Breast epithelium (tissue), 4 donors: ENCODE data around the gene E2F4. TPM values are rescaled to one million over a fixed set of nuclear protein-coding genes. Genes with fewer than 3 reads are reported as not detected.

ENCODE experiments used
- DNase-seq, 2 donors: peaks; one replicate each; pipeline ENCODE4 v3.0.0-alpha.2; 2019; ENCODE audit warnings: low spot score in 2 of 2
- H3K27ac ChIP-seq, 2 donors: fragments of 200-600 bp; sonication (generic) in 1 of 2; one replicate each; pipeline ENCODE4 v1.5.1; 2016 to 2019; ENCODE audit warnings: mild to moderate bottlenecking in 1 of 2
- H3K27me3 ChIP-seq, 2 donors: fragments of 200-600 bp; sonication (generic) in 1 of 2; one replicate each; pipeline versions ENCODE4 v1.5.1 to v1.6.0; 2017 to 2019; ENCODE audit warnings: control low read depth in 1 of 2, mild to moderate bottlenecking in 1 of 2
- H3K36me3 ChIP-seq: fragments of 200-600 bp; one replicate; pipeline ENCODE4 v1.5.1; 2019
- H3K4me1 ChIP-seq, 2 donors: fragments of 200-600 bp; sonication (generic); one replicate each; pipeline ENCODE4 v1.5.1; 2016 to 2019; ENCODE audit warnings: control low read depth in 1 of 2
- H3K4me3 ChIP-seq, 3 donors: fragments of 200-600 bp; sonication (generic); 1 replicate in 2 of 3; 2 replicates in 1 of 3; pipeline ENCODE4 v1.5.1; 2016 to 2019; ENCODE audit warnings: mild to moderate bottlenecking in 3 of 3, moderate library complexity in 2 of 3
- H3K9me3 ChIP-seq, 2 donors: fragments of 200-600 bp; sonication (generic) in 1 of 2; one replicate each; pipeline ENCODE4 v1.5.1; 2016 to 2019; ENCODE audit warnings: control low read depth in 1 of 2
- POLR2A ChIP-seq: fragments of 450-650 bp; IDR thresholded peaks from one replicate; pipeline ENCODE4 v1.6.1; 2016; ENCODE audit warnings: antibody characterized with exemption, mild to moderate bottlenecking, moderate library complexity
- POLR2AphosphoS5 ChIP-seq, 3 donors: sonication (generic); formaldehyde crosslinking; IDR thresholded peaks; one replicate each; pipeline ENCODE4 v1.6.1; 2017; ENCODE audit warnings: antibody characterized with exemption in 3 of 3
- intact Hi-C: fragments of 100-400 bp; cut with DNase I; formaldehyde crosslinking; loops from one replicate; pipeline ENCODE4 v1.15.1; 2023; ENCODE audit warnings: low total_unique reads
- total RNA-seq, 3 donors: library from RNA; depleted of rRNA; stranded (reverse); fragments of >200 nt; gene quantifications; one replicate each; pipeline ENCODE4 v1.1.0, GENCODE V29; 2016
- TF ChIP-seq, protein P1 (sequence below), 3 donors: fragments of 450-650 bp; IDR thresholded peaks; one replicate each; pipeline ENCODE4 v1.5.1; 2016 to 2017; ENCODE audit warnings: antibody characterized with exemption in 3 of 3, mild to moderate bottlenecking in 3 of 3, moderate library complexity in 3 of 3

E2F4 gene
- total RNA-seq, 3 donors from 2014 or later, result 74.1 to 86.9 (median 76.1) TPM

DNA sequence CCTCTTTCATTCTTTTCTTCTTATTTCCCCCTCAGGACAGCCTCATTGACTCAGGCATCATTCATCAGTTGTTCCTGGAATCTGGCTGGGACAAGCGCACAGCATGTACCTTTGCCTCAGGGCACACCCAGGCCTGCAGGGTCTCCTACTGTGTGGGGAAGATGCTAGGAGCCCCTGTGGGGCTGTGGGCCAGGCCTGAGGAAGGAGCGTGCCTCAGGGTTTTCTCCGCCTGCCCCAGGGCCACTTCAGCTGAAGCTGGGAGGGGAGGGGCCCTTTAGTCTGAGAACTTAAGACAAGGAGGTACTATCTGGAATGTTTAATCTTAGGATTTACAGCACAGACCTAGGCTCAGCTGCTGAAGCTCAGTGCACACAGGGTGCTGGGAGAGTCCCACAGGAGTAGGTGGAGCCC, 14.9 kb downstream of the E2F4 start:
- H3K27ac ChIP-seq, result no peak overlapping the region
- H3K27me3 ChIP-seq, result no peaks in the 10 kb centered on the region
- intact Hi-C loops, result no loop called here
- no peaks in the 10 kb centered on the region for H3K9me3 ChIP-seq
- H3K4me1 ChIP-seq, result no peaks in the 10 kb centered on the region
- TF ChIP-seq POLR2AphosphoS5 (IDR thresholded peaks at IDR 0.05) (no peak), POLR2A (no peak)
- TF ChIP-seq, protein P1, sequence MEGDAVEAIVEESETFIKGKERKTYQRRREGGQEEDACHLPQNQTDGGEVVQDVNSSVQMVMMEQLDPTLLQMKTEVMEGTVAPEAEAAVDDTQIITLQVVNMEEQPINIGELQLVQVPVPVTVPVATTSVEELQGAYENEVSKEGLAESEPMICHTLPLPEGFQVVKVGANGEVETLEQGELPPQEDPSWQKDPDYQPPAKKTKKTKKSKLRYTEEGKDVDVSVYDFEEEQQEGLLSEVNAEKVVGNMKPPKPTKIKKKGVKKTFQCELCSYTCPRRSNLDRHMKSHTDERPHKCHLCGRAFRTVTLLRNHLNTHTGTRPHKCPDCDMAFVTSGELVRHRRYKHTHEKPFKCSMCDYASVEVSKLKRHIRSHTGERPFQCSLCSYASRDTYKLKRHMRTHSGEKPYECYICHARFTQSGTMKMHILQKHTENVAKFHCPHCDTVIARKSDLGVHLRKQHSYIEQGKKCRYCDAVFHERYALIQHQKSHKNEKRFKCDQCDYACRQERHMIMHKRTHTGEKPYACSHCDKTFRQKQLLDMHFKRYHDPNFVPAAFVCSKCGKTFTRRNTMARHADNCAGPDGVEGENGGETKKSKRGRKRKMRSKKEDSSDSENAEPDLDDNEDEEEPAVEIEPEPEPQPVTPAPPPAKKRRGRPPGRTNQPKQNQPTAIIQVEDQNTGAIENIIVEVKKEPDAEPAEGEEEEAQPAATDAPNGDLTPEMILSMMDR (IDR thresholded peaks at IDR 0.05), result no peak
- peaks cover 8% of the 10 kb centered on the region for H3K36me3 ChIP-seq
- DNase-seq, result no peak
- H3K4me3 ChIP-seq, result no peak overlapping the region

DNA sequence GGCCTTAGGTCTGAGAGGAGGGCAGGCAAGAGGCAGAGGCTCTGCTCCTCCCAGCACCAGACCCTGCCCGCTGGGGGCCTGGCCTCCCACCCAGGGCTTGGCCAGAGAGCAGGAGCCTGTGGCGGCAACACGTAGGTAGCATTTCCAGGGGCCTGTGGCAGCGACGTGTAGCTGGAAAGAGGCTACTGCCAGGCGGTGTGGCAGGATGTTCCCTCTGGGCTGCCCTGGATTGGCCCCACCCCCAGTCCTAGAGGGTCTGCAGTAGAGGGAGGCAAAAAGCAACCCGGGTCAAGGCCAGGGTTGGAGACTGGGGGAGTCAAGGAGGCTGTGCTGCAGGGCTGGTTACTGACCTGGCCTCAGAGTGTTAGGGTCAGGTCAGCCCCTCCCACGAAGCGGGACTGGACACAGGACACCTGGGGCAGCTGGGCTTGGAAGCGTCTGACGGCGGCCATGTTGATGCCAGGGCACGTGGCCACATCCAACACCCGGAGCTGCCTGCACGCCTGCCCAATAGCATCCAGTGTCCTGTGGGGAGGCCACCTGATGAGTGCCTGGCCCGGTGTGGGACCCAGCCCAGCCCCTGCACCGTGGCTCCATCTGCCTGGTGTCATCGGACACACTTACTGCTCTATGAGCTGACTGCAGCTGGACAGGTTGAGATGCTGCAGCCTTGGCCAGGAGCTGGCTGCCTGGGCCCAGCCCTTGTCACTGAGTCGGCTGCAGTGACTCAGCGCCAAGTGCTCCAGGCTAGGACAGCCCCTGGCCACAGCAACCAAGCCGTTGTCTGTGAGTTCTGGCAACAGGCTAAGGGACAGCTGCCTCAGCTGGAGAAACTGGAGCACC, 15.5 kb downstream of the E2F4 start:
- Histone ChIP-seq H3K27me3 (no peaks in the 10 kb centered on the region), H3K27ac (no peak overlapping the region), H3K4me1 (no peaks in the 10 kb centered on the region), H3K4me3 (no peak overlapping the region), H3K36me3 (peaks cover 8% of the 10 kb centered on the region), H3K9me3 (no peaks in the 10 kb centered on the region)
- DNase-seq, result no peak
- TF ChIP-seq, protein P1 (IDR thresholded peaks at IDR 0.05), result no peak
- TF ChIP-seq POLR2AphosphoS5 (IDR thresholded peaks at IDR 0.05) (no peak), POLR2A (no peak)
- intact Hi-C loops, result no loop called here

DNA sequence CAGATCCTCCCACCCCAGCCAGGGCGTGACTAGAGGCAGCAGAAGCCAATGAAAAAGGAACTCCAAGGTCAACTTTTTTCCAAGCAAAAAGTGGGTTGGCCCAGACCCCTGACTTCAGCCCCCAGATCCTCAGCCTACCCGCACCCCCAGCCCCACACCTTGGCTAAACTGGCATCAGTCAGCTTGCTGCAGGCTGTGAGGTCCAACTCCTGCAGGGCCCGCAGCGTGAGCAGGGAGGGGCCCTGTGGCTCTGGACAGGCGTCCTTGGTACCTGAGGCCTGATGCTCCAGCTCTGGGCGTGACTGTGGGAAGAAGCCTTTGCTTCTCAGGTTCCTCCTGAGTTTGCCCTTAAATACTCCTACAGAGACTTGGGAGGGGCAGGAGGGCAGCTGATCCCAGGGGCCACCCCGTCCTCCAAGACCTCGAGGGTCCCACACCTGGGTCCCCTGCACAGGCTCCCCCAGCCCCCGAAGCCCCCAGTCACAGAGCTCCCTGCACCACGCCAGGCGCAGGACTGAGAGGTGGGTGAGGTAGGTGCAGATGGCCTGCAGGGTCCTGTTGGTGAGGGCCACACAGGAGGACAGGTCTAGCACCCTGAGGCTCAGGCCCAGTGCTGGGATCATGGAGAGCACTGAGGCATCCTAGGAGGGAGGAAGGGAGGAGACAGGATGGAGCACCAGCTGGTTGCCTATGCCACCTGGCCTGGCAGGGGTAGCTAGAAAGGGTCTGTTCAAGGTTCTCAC, 16.4 kb downstream of the E2F4 start:
- no peak overlapping the region for H3K4me3 ChIP-seq
- no peak overlapping the region for H3K27ac ChIP-seq
- H3K9me3 ChIP-seq, result no peaks in the 10 kb centered on the region
- H3K4me1 ChIP-seq, result no peaks in the 10 kb centered on the region
- no peaks in the 10 kb centered on the region for H3K27me3 ChIP-seq
- intact Hi-C loops, result no loop called here
- H3K36me3 ChIP-seq, result peaks cover 4% of the 10 kb centered on the region
- no peak for DNase-seq
- TF ChIP-seq POLR2AphosphoS5 (IDR thresholded peaks at IDR 0.05) (no peak), POLR2A (no peak)
- TF ChIP-seq, protein P1 (IDR thresholded peaks at IDR 0.05), result no peak

DNA sequence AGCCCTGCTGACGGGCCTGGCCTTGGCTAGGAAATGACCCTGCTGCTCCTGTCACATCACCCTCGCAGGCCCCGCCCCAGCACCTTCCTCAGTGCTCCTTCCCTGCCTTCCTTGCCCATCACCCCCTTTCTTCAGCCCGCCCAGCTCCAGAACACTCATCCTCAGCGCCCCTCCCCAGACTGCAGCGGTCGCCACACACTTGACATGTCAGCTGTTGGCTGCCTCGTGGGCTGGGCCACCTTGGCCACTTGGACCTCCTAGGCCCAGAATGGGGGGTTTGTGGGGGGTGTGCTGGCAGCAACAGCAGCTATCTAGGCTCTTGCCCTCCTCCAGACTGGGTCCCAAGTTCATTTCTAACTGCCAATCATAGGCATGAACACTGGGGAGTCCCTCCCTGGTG, 17.6 kb downstream of the E2F4 start:
- no peak for DNase-seq
- H3K9me3 ChIP-seq, result no peaks in the 10 kb centered on the region
- no peak overlapping the region for H3K27ac ChIP-seq
- H3K27me3 ChIP-seq, result no peaks in the 10 kb centered on the region
- intact Hi-C loops, result no loop called here
- no peak for TF ChIP-seq POLR2A
- no peak for TF ChIP-seq POLR2AphosphoS5 (IDR thresholded peaks at IDR 0.05)
- TF ChIP-seq, protein P1 (IDR thresholded peaks at IDR 0.05), result no peak
- no peak overlapping the region for H3K4me3 ChIP-seq
- H3K36me3 ChIP-seq, result no peaks in the 10 kb centered on the region
- no peaks in the 10 kb centered on the region for H3K4me1 ChIP-seq
